ENCODE data around the gene AIMP1.
A peak's percentile ranks its signal among the peaks of the same experiment; 100 is the strongest.

Gene AIMP1

GRCh38 chr4:106325800-106326199 is 9.4 kb downstream of the AIMP1 start:
- Histone ChIP-seq H3K27ac (ENCODE audit: low read depth, low read length) (no peak overlapping the region), H3K9me3 (ENCODE audit: control insufficient read depth, insufficient read depth, low read length) (no peaks in the 10 kb centered on the region), H4K20me1 (ENCODE audit: control insufficient read depth, insufficient read depth, low read depth, low read length) (no peaks in the 10 kb centered on the region), H3K4me1 (ENCODE audit: control insufficient read depth, low read length) (no peaks in the 10 kb centered on the region), H3K79me2 (ENCODE audit: control insufficient read depth, low read length) (peaks cover 35% of the 10 kb centered on the region), H3F3A (ENCODE audit: control insufficient read depth, insufficient read depth) (peaks cover 17% of the 10 kb centered on the region), H3K36me3 (ENCODE audit: control insufficient read depth, low read length) (peaks cover 58% of the 10 kb centered on the region), H3K4me2 (ENCODE audit: low read length) (no peak overlapping the region), H3K4me3 (ENCODE audit: low read length) (no peak overlapping the region), H3K27me3 (ENCODE audit: control insufficient read depth, low read length) (no peaks in the 10 kb centered on the region), H3K9me2 (replicated peaks; ENCODE audit: control insufficient read depth, low read length) (no peaks in the 10 kb centered on the region)
- TF ChIP-seq EZH2phosphoT487 (IDR thresholded peaks at IDR 0.05; ENCODE audit: borderline replicate concordance, low read length) (no peak), CTCF (IDR thresholded peaks at IDR 0.05; ENCODE audit: low read depth, low read length, poor library complexity, severe bottlenecking) (no peak)

DNA sequence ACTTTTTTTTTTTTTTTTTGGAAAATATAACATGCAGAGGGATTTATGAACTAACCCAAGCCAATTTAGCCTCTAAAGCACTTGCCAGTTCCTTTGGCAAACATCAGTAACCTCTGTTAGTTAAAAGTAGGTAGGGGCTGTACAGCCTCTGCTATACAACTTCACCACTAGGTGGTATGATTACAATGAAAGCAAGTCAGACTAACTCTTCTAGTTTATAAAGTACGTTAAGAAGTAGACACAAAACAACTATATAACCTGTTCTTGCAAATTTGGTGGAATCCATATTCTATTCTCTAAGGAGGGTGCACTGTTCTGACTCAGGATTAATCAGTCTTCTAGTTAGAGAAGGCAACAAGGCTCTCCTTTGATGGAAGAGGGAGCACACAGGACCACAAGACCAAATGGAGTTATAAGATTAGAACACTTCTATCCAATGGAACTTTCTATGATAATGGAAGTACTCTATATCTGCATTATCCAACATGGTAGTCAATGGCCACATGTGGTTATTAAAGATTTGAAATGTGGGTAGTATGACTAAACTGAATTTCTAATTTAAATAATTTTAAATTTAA is 12.8 kb downstream of the AIMP1 start:
- no peaks in the 10 kb centered on the region for H4K20me1 ChIP-seq (ENCODE audit: control insufficient read depth, insufficient read depth, low read depth, low read length)
- H3K79me2 ChIP-seq (ENCODE audit: control insufficient read depth, low read length) = peaks cover 11% of the 10 kb centered on the region
- H3K4me2 ChIP-seq (ENCODE audit: low read length) = no peak overlapping the region
- TF ChIP-seq EZH2phosphoT487 (IDR thresholded peaks at IDR 0.05; ENCODE audit: borderline replicate concordance, low read length) = no peak
- peak; percentile 61 for TF ChIP-seq CTCF (IDR thresholded peaks at IDR 0.05; ENCODE audit: low read depth, low read length, poor library complexity, severe bottlenecking)
- no peak overlapping the region for H3K4me3 ChIP-seq (ENCODE audit: low read length)
- H3K4me1 ChIP-seq (ENCODE audit: control insufficient read depth, low read length) = no peaks in the 10 kb centered on the region
- H3K27ac ChIP-seq (ENCODE audit: low read depth, low read length) = no peak overlapping the region
- no peaks in the 10 kb centered on the region for H3K27me3 ChIP-seq (ENCODE audit: control insufficient read depth, low read length)
- peaks cover 79% of the 10 kb centered on the region for H3K36me3 ChIP-seq (ENCODE audit: control insufficient read depth, low read length)
- H3K9me2 ChIP-seq (replicated peaks; ENCODE audit: control insufficient read depth, low read length) = no peaks in the 10 kb centered on the region
- H3F3A ChIP-seq (ENCODE audit: control insufficient read depth, insufficient read depth) = peaks cover 11% of the 10 kb centered on the region
- H3K9me3 ChIP-seq (ENCODE audit: control insufficient read depth, insufficient read depth, low read length) = no peaks in the 10 kb centered on the region

- no peaks in the 10 kb centered on the region for H3K27me3 ChIP-seq (ENCODE audit: control insufficient read depth, low read length)
- no peaks in the 10 kb centered on the region for H4K20me1 ChIP-seq (ENCODE audit: control insufficient read depth, insufficient read depth, low read depth, low read length)
- H3K4me2 ChIP-seq (ENCODE audit: low read length) = no peak overlapping the region
- TF ChIP-seq CTCF (IDR thresholded peaks at IDR 0.05; ENCODE audit: low read depth, low read length, poor library complexity, severe bottlenecking) (no peak), EZH2phosphoT487 (IDR thresholded peaks at IDR 0.05; ENCODE audit: borderline replicate concordance, low read length) (no peak)
- peaks cover 88% of the 10 kb centered on the region for H3K36me3 ChIP-seq (ENCODE audit: control insufficient read depth, low read length)
- peaks cover 1% of the 10 kb centered on the region for H3F3A ChIP-seq (ENCODE audit: control insufficient read depth, insufficient read depth)
- no peak overlapping the region for H3K27ac ChIP-seq (ENCODE audit: low read depth, low read length)
- no peak overlapping the region for H3K4me3 ChIP-seq (ENCODE audit: low read length)
- no peaks in the 10 kb centered on the region for H3K4me1 ChIP-seq (ENCODE audit: control insufficient read depth, low read length)
- peaks cover 3% of the 10 kb centered on the region; the same call in 1 of the 2 replicates for H3K79me2 ChIP-seq (ENCODE audit: control insufficient read depth, low read length)
- H3K9me3 ChIP-seq (ENCODE audit: control insufficient read depth, insufficient read depth, low read length) = no peaks in the 10 kb centered on the region
- H3K9me2 ChIP-seq (replicated peaks; ENCODE audit: control insufficient read depth, low read length) = no peaks in the 10 kb centered on the region
Measured at GRCh38 chr4:106333186-106333585, 16.8 kb downstream of the AIMP1 start.

Data from DOHH2 (cell line).